Fibroblast of pulmonary artery (primary cell): ENCODE results near the gene ANKHD1.
A peak's percentile ranks its signal among the peaks of the same experiment; 100 is the strongest.
"Not testable (repeated sequence)": the region's sequence is repeated elsewhere in the genome, so short reads cannot be mapped to it uniquely, and the experiment has no call there.

Experiments
- DNase-seq: peaks from one replicate; pipeline ENCODE4 v3.0.0-alpha.2; 2010; ENCODE audit warnings: low read depth
- H3K4me3 ChIP-seq: replicated peaks from 2 replicates; pipeline ENCODE4 v1.5.1; 2011; ENCODE audit warnings: low read depth, mild to moderate bottlenecking, control low read depth, low read length, moderate library complexity
- CTCF ChIP-seq: IDR thresholded peaks from 2 replicates; pipeline ENCODE4 v1.5.1; 2011; ENCODE audit warnings: mild to moderate bottlenecking, control low read depth, low read length, inconsistent platforms; ENCODE audit errors: missing control alignments

The ANKHD1 gene

GRCh38 chr5:140574165-140574564 is 172.5 kb downstream of the ANKHD1 start:
- no peak for TF ChIP-seq CTCF
- H3K4me3 ChIP-seq, result no peak overlapping the region
- DNase-seq, result peak; percentile 73

- TF ChIP-seq CTCF, result peak; percentile 67
- DNase-seq, result peak; percentile 79
- no peak overlapping the region for H3K4me3 ChIP-seq
Measured at GRCh38 chr5:140575309-140575708, 173.7 kb downstream of the ANKHD1 start.

GRCh38 chr5:140576776-140577201 is 175.2 kb downstream of the ANKHD1 start:
- no peak for TF ChIP-seq CTCF
- peak; percentile 29 for DNase-seq
- H3K4me3 ChIP-seq, result no peak overlapping the region

- not testable (repeated sequence) for DNase-seq, H3K4me3 ChIP-seq
Measured at GRCh38 chr5:140579188-140579747, 177.6 kb downstream of the ANKHD1 start.

- no peak overlapping the region for H3K4me3 ChIP-seq
- TF ChIP-seq CTCF, result no peak
- no peak for DNase-seq
Measured at GRCh38 chr5:140587495-140587894, 185.9 kb downstream of the ANKHD1 start.

GRCh38 chr5:140588311-140589070 is 186.9 kb downstream of the ANKHD1 start:
- peak; percentile 71 for DNase-seq
- no peak overlapping the region for H3K4me3 ChIP-seq
- TF ChIP-seq CTCF, result no peak
